GM21737 (cell line): ENCODE measurements around the gene TEKTIP1.

Source experiments
- ATAC-seq: cut with Tn5 transposase; IDR thresholded peaks from one replicate; pipeline ENCODE4 v1.9.1; 2021; ENCODE audit warnings: mild to moderate bottlenecking, moderate library complexity; ENCODE audit not compliant: unreplicated experiment

Gene TEKTIP1

GRCh38 chr19:3535981-3536380 is 3.0 kb upstream of the TEKTIP1 start:
- ATAC-seq = no peak

DNA sequence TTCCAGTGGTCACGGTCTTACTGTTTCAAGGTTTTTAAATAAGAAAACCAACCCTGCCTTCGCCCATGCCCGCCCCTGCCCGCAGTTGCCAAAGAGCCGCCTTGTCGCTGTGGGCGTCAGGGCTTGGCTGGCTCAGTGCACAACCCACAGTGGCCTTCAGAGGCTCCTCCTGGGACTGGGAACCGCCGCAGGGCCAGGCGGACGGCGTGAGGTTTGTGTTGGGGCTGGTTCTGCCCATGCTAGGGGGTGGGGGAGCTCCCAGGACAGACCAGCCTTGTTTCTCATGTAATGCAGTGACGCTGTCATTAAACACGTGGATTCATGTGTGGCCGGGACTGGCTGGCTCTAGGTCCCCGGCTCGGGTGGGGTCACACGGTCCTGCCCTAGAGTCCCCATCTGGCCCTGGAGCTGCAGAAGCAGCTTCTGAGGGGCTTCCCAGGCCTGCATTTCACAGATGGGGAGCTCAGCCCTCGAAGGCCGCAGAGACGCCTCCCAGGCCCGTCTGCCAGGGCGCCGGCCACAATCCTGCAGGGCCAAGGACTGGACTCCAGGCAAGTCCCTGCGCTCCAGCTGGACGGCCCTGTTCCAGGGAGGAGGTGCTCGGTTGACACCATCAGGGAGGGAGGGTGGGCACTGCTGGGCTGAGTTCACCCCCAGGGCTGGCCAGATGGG is 2.4 kb upstream of the TEKTIP1 start:
- ATAC-seq = no peak

GRCh38 chr19:3537101-3537437 is 1.9 kb upstream of the TEKTIP1 start:
- no peak for ATAC-seq

GRCh38 chr19:3537438-3538240 is 1.3 kb upstream of the TEKTIP1 start:
- no peak for ATAC-seq

- ATAC-seq = no peak
Measured at GRCh38 chr19:3538258-3538929, 580 bp upstream of the TEKTIP1 start.

- no peak for ATAC-seq
Measured at GRCh38 chr19:3539756-3540118, 763 bp downstream of the TEKTIP1 start.

DNA sequence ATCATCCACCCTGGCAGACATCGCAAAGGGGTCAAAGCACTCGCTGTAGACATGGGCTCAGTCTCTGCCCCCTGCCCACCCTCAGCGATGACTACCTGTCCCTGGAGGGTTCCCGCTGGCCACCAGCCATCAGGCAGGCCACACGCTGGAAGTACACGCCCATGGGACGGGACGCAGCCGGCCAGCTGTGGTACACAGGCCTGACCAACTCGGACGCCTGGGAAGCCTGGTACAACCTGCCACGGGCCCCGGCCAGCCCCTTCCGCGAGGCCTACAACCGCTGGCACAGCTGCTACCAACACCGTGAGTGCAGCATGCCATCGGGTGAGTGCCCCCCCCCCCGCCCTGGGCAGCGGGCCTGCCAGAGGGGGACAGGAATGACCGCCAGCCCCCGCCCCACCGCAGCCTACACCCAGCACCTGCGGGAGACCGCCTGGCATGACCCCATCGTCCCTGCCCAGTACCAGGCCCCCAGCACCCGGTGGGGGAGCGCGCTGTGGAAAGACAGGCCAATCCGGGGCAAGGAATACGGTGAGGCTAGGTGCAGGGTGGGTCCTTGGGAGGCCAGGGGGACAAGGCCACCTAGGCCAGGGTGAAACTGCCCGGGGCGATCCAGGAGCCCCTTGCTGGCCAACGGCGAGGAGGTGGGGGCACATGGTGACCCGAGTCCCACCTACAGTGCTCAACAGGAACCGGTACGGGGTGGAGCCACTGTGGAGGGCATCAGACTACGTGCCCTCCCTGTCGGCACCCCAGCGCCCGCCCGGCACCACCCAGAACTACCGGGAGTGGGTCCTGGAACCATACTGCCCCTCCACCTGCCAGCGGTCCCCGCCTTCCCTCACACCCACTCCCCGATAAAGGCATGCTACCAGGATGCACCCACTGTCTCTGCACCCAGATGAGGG is 4.4 kb downstream of the TEKTIP1 start:
- ATAC-seq = no peak

DNA sequence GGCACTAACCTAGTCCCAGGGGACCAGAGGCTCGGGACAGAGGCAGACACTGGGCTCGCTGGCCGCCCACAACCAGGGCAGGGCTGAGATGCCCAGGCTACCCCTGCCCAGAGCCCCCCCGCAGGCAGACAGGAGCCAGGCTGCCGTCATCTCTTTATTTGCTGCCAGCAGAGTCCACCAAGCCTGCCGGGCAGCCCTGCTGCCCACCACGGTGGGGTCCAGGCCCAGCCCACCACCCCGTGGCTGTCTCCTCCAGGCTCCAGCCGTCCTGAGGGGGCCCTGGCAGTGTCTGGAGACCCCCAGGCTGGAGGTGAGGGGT is 5.0 kb downstream of the TEKTIP1 start:
- ATAC-seq = no peak

GRCh38 chr19:3544742-3545668 is 6.0 kb downstream of the TEKTIP1 start:
- ATAC-seq = no peak

DNA sequence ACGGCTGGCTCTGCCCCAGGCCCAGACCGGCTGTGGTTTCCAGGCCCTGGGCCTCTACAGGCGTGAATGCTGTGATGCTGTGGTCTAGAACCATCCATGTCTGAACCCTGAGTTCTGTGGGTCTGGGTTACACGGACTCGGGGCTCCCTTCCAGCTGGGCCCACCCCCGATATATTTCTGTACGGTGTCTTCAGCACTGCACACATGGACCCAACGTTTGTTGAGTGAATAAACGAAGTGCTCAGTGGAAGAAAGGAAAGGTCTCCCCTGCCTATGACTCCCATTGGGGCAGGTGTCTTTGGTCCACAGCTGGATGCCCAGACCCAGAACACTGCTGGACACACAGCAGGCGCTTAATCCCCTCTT is 6.7 kb downstream of the TEKTIP1 start:
- no peak for ATAC-seq

DNA sequence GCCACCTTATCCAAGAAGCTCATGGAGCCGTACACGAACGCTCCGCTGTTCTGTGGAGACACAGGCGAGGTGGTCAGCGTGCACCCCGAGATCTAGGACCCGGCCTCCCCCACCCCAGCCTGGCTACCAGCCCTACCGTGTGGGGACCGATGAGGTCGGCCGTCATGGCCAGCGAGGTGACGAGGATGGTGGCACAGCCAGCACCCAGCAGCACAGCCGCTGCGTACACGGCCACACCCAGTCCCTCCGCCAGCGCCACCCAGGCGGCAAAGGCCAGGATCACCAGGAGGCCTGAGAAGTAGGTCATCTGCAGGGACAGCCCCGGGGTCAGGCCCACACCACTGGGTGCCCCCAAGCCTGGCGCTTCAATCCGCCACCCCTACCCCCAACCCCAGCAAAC is 7.1 kb downstream of the TEKTIP1 start:
- ATAC-seq = no peak

- ATAC-seq = no peak
Measured at GRCh38 chr19:3547301-3547731, 8.3 kb downstream of the TEKTIP1 start.

DNA sequence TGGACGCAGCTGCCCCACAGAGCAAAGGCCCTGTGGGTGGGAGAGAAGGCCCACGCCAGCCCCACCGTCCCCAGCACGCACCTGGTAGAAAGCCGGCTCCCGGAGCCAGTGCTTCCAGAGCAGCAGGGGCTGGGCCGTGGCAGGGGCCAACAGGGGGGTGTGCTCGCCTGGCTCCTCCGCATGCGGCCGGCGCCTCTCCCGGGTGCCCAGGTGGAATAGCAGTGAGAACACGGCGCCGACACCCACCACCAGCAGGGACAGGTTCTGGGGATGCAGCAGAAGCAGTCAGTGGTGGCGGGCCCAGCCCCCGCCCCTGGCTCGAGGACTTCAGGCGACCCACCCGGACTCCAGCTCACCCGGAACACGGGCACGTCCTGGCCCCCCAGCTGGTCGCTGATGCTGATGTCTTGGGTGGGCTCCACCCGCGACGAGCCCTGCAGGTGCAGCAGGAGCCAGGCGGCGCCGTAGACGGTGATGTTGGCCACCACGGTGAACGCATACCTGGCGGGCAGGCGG is 8.9 kb downstream of the TEKTIP1 start:
- no peak for ATAC-seq

DNA sequence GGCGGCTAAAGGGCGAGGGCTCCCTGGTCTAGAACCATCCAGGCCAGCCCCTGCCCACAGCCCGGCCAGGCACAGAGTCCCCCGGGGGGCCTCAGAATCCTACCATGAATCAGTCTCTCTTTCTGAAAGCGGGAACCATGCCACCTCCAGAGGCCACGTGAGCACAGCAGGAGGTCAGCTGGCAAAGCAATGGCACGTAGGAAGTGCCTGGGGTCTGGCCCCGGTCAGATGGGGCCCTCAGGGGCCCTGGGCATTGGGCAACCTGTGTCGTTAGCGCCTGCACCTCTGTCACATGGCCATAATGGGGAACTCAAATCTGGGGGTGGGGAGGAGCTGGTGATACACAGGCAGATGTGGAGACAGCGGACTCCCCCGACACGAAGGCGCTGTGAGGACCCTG is 9.6 kb downstream of the TEKTIP1 start:
- ATAC-seq = no peak

DNA sequence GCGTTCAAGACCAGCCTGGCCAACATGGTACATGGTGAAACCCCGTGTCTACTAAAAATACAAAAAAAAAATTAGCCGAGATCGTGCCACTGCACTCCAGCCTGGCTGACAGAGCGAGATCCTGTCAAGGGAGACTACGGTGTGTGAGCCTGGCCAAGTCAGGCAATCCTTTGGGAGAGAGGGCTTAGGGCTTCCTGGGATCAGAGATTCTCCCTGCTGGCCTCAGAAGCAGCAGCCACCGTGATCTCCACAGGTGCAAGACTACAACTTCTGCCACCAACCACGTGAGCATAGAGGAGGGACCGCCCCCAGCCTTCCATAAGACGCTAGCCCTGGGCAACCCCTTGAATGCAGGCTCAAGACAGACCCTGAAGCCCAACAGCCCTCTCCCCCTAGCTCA is 10.8 kb downstream of the TEKTIP1 start:
- no peak for ATAC-seq

GRCh38 chr19:3550947-3551791 is 12.2 kb downstream of the TEKTIP1 start:
- no peak for ATAC-seq

- no peak for ATAC-seq
Measured at GRCh38 chr19:3551792-3552095, 12.8 kb downstream of the TEKTIP1 start.

DNA sequence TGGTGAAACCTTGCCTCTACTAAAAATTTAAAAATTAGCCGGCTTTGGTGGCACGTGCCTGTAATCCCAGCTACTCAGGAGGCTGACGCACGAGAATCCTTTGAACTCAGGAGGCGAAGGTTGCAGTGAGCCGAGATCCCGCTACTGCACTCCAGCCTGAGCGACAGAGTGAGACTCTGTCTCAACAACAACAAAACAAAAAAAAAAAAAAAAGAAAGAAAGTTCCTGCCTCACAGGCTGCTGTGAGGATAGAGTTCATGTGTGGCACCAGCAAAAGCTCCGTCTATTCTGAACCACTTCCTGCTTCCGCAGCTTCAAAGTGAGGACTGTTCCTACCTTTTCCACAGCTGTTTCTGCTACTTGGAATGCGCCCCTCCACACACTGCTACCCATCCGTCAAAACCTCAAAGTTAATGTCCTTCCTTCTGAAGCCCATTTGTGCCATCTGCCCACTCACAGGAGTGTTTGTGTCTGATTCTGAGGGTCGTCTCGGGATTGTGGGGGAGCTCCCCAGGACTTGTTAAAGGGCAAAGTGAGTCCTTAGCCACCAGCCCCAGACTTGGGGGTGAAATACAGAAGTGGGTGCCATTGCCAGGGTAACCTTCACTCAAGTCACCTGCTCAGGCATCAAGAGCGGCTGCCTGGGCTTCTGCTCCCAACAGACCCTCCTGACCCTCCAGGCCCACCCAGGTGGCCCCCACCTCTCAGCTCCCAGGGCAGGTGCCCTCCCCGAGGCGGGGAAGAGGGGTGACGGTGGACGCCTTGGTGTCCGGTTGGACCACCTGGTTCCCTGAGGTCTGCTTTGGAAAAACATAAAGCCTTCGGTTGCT is 15.5 kb downstream of the TEKTIP1 start:
- no peak for ATAC-seq
